ENCODE data around the gene PRKX. TPM values are rescaled to one million over a fixed set of nuclear protein-coding genes. Genes with fewer than 3 reads are reported as not detected.

Gene PRKX
- 11.3 and 14.3 TPM in 2 replicates for total RNA-seq

DNA sequence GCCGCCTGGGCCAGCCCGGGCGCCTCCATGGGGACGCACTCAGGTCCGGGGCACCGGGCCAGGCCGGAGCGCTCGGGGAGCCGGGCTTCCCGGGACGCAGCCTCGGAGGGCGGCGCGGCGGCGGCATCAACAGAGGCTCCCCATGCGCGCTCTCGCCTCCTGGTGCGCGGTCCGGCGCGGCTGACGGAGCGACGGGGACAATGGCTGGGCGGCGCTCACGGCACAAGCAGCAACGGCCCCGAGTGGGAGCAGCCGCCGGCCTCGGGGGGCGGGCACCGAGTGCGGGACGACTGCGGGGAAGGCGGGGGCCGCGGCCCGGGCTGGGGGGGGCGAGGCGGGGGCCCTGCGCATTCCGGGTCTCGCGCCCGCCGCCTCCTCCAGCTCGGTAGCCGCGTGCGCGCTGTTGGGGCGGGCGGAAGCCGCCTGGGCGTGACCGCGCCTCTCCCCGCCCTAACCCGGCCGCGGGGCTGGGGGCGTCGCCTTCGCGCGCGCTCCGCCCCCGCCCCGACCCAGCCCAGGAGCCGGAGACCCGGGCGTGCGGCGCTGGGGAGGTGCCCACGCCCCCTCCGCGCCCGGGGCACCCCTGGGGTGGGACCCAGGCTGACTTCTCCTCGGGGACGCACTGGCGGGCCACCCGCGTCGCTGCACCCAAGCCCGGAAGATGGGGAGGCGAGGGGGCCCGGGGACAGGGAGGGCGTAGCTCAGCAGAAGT lies at the start of gene PRKX:
Gene PRKX, minus strand, starts transcription at position 425 of the 712 bp plus-strand sequence. Its CDS starts 396 bp downstream, at position 29.

